Measurements from ENCODE around the gene TMEM183A. TPM values are rescaled to one million over a fixed set of nuclear protein-coding genes. Genes with fewer than 3 reads are reported as not detected.

Gene TMEM183A
- total RNA-seq, 1 experiment from 2014 or later, result 64.7 TPM

DNA sequence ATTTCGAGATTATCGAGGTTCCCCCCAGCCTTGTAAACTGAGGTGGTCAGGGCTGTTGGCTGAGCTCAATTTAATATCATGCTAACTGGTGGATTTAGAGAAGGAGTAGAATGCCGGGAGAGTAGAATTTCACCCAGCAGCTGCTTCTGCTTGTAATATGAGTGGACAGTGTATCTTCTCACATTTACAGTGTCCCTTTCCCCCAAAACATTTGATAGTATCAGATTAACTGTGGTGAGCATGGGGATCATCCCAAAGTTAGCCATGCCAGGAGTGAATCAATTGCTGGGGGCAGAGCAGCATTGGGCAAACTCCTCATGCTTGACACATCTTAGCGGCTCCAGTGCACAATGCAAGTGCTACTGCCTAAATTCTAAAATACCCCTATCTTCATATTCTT lies 9.9 kb downstream of the TMEM183A start:
- no peaks in the 10 kb centered on the region for H3K9me3 ChIP-seq (ENCODE audit: control insufficient read depth in 1 of 2, insufficient read depth in 1 of 2, low read depth in 1 of 2, low read length in 2 of 2)
- no peak overlapping the region for H3K9ac ChIP-seq (ENCODE audit: low read length)
- RAD21 ChIA-PET (ENCODE audit: low non-redundant PET in 1 of 2, low total read pairs in 2 of 2, uncharacterized antibody in 2 of 2, unreplicated experiment in 2 of 2), result no interaction called here
- H3K79me2 ChIP-seq (ENCODE audit: insufficient read depth, low read length), result peaks cover 51% of the 10 kb centered on the region
- intact Hi-C loops (cut with micrococcal nuclease), result no loop called here
- BruUV-seq (replicated peaks), result no TSS peak
- H3K36me3 ChIP-seq (ENCODE audit: control insufficient read depth in 1 of 2, insufficient read depth in 2 of 2, low read length in 2 of 2), result peaks cover 68 to 72% of the 10 kb centered on the region in 2 experiments
- ATAC-seq (no peak), DNase-seq (ENCODE audit: low read depth, low spot score) (no peak)
- H3K27me3 ChIP-seq (ENCODE audit: insufficient read depth, low read length), result no peaks in the 10 kb centered on the region
- no peak overlapping the region for H2AFZ ChIP-seq (ENCODE audit: low read depth, low read length, poor library complexity, severe bottlenecking)
- H3K27ac ChIP-seq (ENCODE audit: low read depth, low read length), result no peak overlapping the region
- no peaks in the 10 kb centered on the region for H3K4me1 ChIP-seq (ENCODE audit: control insufficient read depth in 1 of 2, insufficient read depth in 2 of 2, low read length in 2 of 2)
- TF ChIP-seq REST (IDR thresholded peaks at IDR 0.05; ENCODE audit: low read depth) (no peak), CBX3 (IDR thresholded peaks at IDR 0.05; ENCODE audit: low read depth) (no peak), ELF1 (IDR thresholded peaks at IDR 0.05; ENCODE audit: borderline replicate concordance, low read depth) (no peak)
- TF ChIP-seq, protein P1, sequence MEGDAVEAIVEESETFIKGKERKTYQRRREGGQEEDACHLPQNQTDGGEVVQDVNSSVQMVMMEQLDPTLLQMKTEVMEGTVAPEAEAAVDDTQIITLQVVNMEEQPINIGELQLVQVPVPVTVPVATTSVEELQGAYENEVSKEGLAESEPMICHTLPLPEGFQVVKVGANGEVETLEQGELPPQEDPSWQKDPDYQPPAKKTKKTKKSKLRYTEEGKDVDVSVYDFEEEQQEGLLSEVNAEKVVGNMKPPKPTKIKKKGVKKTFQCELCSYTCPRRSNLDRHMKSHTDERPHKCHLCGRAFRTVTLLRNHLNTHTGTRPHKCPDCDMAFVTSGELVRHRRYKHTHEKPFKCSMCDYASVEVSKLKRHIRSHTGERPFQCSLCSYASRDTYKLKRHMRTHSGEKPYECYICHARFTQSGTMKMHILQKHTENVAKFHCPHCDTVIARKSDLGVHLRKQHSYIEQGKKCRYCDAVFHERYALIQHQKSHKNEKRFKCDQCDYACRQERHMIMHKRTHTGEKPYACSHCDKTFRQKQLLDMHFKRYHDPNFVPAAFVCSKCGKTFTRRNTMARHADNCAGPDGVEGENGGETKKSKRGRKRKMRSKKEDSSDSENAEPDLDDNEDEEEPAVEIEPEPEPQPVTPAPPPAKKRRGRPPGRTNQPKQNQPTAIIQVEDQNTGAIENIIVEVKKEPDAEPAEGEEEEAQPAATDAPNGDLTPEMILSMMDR (IDR thresholded peaks at IDR 0.05 in 2 of 3, conservative IDR thresholded peaks at IDR 0.05 in 1 of 3; ENCODE audit: borderline replicate concordance in 1 of 3, insufficient read depth in 1 of 3, low read depth in 2 of 3, low read length in 2 of 3), result no peak
- H3K9me2 ChIP-seq (ENCODE audit: insufficient read depth), result no peaks in the 10 kb centered on the region
- CTCF ChIA-PET, result no interaction called here
- H3K4me3 ChIP-seq (replicated peaks in 1 of 2; ENCODE audit: low read depth in 1 of 2, low read length in 2 of 2), result no peak overlapping the region
- POLR2A ChIA-PET, result no interaction called here
- H3K4me2 ChIP-seq (ENCODE audit: low read length), result no peak overlapping the region
- no peaks in the 10 kb centered on the region for H4K20me1 ChIP-seq (ENCODE audit: insufficient read depth)
